ENCODE data around the gene LENG9. TPM values are rescaled to one million over a fixed set of nuclear protein-coding genes. Genes with fewer than 3 reads are reported as not detected.

LENG9 gene
- total RNA-seq, 1 donor from 2014 or later, result 3.7 TPM

GRCh38 chr19:54426291-54426931 is 37.2 kb downstream of the LENG9 start:
- H3K4me3 Mint-ChIP-seq (ENCODE audit: unreplicated experiment), result peak overlapping the region; percentile 40
- no peaks in the 10 kb centered on the region for H3K9me3 Mint-ChIP-seq (ENCODE audit: unreplicated experiment)
- peaks cover 7% of the 10 kb centered on the region for H3K27me3 ChIP-seq (ENCODE audit: insufficient read depth, low read length)
- H3K9me3 ChIP-seq (ENCODE audit: insufficient read depth, low read depth, low read length), result no peaks in the 10 kb centered on the region
- FAIRE-seq (no peak), DNase-seq (ENCODE audit: low read depth) (no peak)
- no peaks in the 10 kb centered on the region for H3K36me3 ChIP-seq (ENCODE audit: insufficient read depth, low read length)
- H3K9ac ChIP-seq (ENCODE audit: low read length), result no peak overlapping the region
- H4K20me1 ChIP-seq (ENCODE audit: insufficient read depth, low read length), result peaks cover 4% of the 10 kb centered on the region
- TF ChIP-seq EZH2 (IDR thresholded peaks at IDR 0.05; ENCODE audit: insufficient read depth, low read length), result no peak
- no peak for TF ChIP-seq CTCF (IDR thresholded peaks at IDR 0.05; ENCODE audit: insufficient read depth, low read depth, low read length)
- no peak overlapping the region for H3K4me3 ChIP-seq (ENCODE audit: insufficient read depth, low read depth, low read length)
- no peaks in the 10 kb centered on the region for H3K79me2 ChIP-seq (ENCODE audit: insufficient read depth, low read length)
- peaks cover 2% of the 10 kb centered on the region for H3K27me3 Mint-ChIP-seq (ENCODE audit: low read depth, unreplicated experiment)
- no peak overlapping the region for H3K4me2 ChIP-seq (ENCODE audit: low read length)
- no peaks in the 10 kb centered on the region for H3K4me1 ChIP-seq (ENCODE audit: insufficient read depth, low read length)
- no peak overlapping the region for H3K27ac Mint-ChIP-seq (ENCODE audit: unreplicated experiment)
- no peaks in the 10 kb centered on the region for H3K36me3 Mint-ChIP-seq (ENCODE audit: low read depth, unreplicated experiment)
- no peak overlapping the region for H3K27ac ChIP-seq (ENCODE audit: low read depth, low read length)
- peaks cover 2% of the 10 kb centered on the region for H3K4me1 Mint-ChIP-seq (ENCODE audit: low read depth, unreplicated experiment)
- H2AFZ ChIP-seq (ENCODE audit: low read depth, low read length), result no peak overlapping the region

- Histone ChIP-seq H3K27ac (ENCODE audit: low read depth, low read length) (no peak overlapping the region), H3K9me3 (ENCODE audit: insufficient read depth, low read depth, low read length) (no peaks in the 10 kb centered on the region), H3K79me2 (ENCODE audit: insufficient read depth, low read length) (no peaks in the 10 kb centered on the region), H4K20me1 (ENCODE audit: insufficient read depth, low read length) (no peaks in the 10 kb centered on the region), H3K4me2 (ENCODE audit: low read length) (no peak overlapping the region), H3K9ac (ENCODE audit: low read length) (no peak overlapping the region), H3K4me1 (ENCODE audit: insufficient read depth, low read length) (no peaks in the 10 kb centered on the region), H3K27me3 (ENCODE audit: insufficient read depth, low read length) (peaks cover 10% of the 10 kb centered on the region), H2AFZ (ENCODE audit: low read depth, low read length) (no peak overlapping the region), H3K36me3 (ENCODE audit: insufficient read depth, low read length) (no peaks in the 10 kb centered on the region), H3K4me3 (ENCODE audit: insufficient read depth, low read depth, low read length) (no peak overlapping the region)
- no peaks in the 10 kb centered on the region for H3K9me3 Mint-ChIP-seq (ENCODE audit: unreplicated experiment)
- no peak for TF ChIP-seq EZH2 (IDR thresholded peaks at IDR 0.05; ENCODE audit: insufficient read depth, low read length)
- TF ChIP-seq CTCF (IDR thresholded peaks at IDR 0.05; ENCODE audit: insufficient read depth, low read depth, low read length), result no peak
- no peak for FAIRE-seq
- H3K4me3 Mint-ChIP-seq (ENCODE audit: unreplicated experiment), result no peak overlapping the region
- peaks cover 2% of the 10 kb centered on the region for H3K4me1 Mint-ChIP-seq (ENCODE audit: low read depth, unreplicated experiment)
- no peak overlapping the region for H3K27ac Mint-ChIP-seq (ENCODE audit: unreplicated experiment)
- H3K36me3 Mint-ChIP-seq (ENCODE audit: low read depth, unreplicated experiment), result no peaks in the 10 kb centered on the region
- peaks cover 2% of the 10 kb centered on the region for H3K27me3 Mint-ChIP-seq (ENCODE audit: low read depth, unreplicated experiment)
- no peak for DNase-seq (ENCODE audit: low read depth)
Measured at GRCh38 chr19:54425382-54425723, 38.2 kb downstream of the LENG9 start.

- H4K20me1 ChIP-seq (ENCODE audit: insufficient read depth, low read length), result no peaks in the 10 kb centered on the region
- peaks cover 2% of the 10 kb centered on the region for H3K4me1 Mint-ChIP-seq (ENCODE audit: low read depth, unreplicated experiment)
- no peaks in the 10 kb centered on the region for H3K36me3 Mint-ChIP-seq (ENCODE audit: low read depth, unreplicated experiment)
- no peak for DNase-seq (ENCODE audit: low read depth)
- H3K27ac Mint-ChIP-seq (ENCODE audit: unreplicated experiment), result no peak overlapping the region
- no peak overlapping the region for H3K4me3 ChIP-seq (ENCODE audit: insufficient read depth, low read depth, low read length)
- H3K9me3 Mint-ChIP-seq (ENCODE audit: unreplicated experiment), result no peaks in the 10 kb centered on the region
- H3K4me1 ChIP-seq (ENCODE audit: insufficient read depth, low read length), result no peaks in the 10 kb centered on the region
- H3K36me3 ChIP-seq (ENCODE audit: insufficient read depth, low read length), result no peaks in the 10 kb centered on the region
- H3K27me3 Mint-ChIP-seq (ENCODE audit: low read depth, unreplicated experiment), result peaks cover 2% of the 10 kb centered on the region
- no peak overlapping the region for H3K4me2 ChIP-seq (ENCODE audit: low read length)
- H3K27me3 ChIP-seq (ENCODE audit: insufficient read depth, low read length), result peaks cover 11% of the 10 kb centered on the region
- no peak overlapping the region for H2AFZ ChIP-seq (ENCODE audit: low read depth, low read length)
- no peak for TF ChIP-seq CTCF (IDR thresholded peaks at IDR 0.05; ENCODE audit: insufficient read depth, low read depth, low read length)
- no peak for TF ChIP-seq EZH2 (IDR thresholded peaks at IDR 0.05; ENCODE audit: insufficient read depth, low read length)
- H3K4me3 Mint-ChIP-seq (ENCODE audit: unreplicated experiment), result no peak overlapping the region
- no peaks in the 10 kb centered on the region for H3K9me3 ChIP-seq (ENCODE audit: insufficient read depth, low read depth, low read length)
- no peak overlapping the region for H3K9ac ChIP-seq (ENCODE audit: low read length)
- H3K27ac ChIP-seq (ENCODE audit: low read depth, low read length), result no peak overlapping the region
- FAIRE-seq, result no peak
- no peaks in the 10 kb centered on the region for H3K79me2 ChIP-seq (ENCODE audit: insufficient read depth, low read length)
Measured at GRCh38 chr19:54424660-54425381, 38.8 kb downstream of the LENG9 start.
